Activated gamma-delta T cell treated with Interleukin-2 at 50 U/mL for 16 hours (primary cell): Measurements from ENCODE around the gene IGF1.

Experiments
- DNase-seq: peaks from one replicate; pipeline ENCODE4 v3.0.0-alpha.2; 2020

IGF1 gene

DNA sequence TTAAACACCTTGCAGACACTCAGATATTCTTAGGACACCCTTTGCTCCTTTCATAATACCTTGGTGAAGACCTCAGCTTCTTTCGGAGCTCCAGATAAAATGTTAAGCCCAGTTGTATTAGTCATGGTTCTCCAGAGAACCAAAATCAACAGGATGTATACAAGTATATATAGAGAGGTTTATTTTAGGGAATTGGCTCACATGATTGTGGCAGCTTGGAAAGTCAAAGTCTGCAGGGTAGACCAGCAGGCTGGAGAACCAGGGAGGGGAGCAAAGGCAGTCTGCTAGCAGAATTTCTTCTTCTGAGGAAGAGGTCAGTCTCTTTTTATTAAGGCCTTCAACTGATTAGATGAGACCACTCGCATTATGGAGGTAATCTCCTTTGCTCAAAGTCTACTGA lies 6.9 kb upstream of the IGF1 start:
- no peak for DNase-seq

- DNase-seq = no peak
These were observed 5.8 kb upstream of the IGF1 start for GRCh38 chr12:102486153-102486552.

GRCh38 chr12:102484428-102484958 lies 4.1 kb upstream of the IGF1 start:
- DNase-seq = peak; percentile 44

DNA sequence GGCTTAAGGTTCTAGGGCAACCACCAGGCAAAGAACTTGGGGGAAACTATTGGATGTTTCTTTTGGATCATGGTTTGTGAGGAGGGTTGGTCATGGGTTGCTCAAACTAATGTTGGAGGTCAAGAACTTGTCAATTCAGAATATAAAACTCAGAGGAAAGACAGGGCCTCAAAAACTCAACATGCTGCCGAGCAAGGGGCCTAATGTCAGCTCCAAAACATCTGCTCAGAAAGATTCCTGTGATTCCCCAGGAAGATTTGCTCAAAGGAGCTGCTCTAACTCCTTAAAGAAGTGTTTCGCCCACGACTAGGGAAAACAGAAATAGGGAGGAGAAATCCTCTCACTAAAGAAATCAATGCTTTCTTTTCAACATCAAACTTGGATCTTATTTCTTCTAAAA lies 3.7 kb upstream of the IGF1 start:
- DNase-seq = no peak

DNA sequence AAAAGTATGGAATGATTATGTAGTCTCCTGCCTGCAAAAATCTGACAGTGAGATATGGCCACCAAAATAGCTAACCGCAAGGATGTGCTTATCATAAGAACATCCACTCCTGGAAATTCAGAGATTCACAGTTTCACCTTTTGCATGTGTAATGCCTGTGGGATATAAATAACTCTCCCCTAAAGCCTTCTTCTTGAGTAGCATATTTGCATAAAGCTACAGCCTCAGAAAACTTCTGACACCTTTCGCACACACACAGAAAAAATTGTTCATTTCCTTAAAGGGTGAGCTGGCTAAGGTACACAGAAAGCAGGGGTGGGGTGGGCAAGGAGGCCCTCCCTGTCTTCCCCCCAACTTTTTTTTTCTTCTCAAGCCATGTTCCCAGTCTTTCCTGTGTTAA lies 3.1 kb upstream of the IGF1 start:
- no peak for DNase-seq

DNA sequence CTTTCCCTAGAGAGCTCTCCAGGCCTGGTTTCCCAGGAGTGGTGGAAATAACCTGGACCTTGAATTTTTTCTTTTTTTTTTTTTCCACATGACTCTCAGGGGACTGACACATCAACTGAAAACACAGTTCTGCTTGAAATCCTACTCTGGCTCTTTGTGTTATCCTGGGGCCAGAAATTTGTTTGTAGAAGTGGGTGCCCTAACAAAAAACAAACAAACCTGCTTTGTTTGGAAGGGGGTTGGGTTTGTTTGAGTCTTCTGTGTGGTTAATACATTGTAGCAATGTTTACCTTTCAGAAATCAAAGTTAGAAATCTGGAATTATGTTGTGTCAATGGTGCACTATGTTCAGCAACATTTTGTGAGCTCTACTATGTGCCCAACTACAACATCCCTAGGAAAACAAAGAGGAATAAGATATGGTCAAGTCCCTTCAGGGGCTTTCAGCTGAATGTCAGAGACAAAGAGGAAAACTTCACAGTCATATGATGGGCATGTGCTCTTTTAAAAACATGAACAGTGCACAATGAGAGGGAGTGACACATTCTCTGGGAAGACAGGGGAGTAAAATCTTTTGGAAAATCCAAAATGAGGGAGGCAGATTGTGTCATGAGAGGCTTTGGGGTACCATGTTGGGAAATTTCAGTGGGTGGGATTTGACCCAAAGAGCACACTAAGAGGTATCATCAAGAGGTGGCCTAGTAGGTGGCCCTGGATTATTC lies 1.5 kb upstream of the IGF1 start:
- no peak for DNase-seq

- no peak for DNase-seq
These were observed 424 bp downstream of the IGF1 start for GRCh38 chr12:102479939-102480338.

DNA sequence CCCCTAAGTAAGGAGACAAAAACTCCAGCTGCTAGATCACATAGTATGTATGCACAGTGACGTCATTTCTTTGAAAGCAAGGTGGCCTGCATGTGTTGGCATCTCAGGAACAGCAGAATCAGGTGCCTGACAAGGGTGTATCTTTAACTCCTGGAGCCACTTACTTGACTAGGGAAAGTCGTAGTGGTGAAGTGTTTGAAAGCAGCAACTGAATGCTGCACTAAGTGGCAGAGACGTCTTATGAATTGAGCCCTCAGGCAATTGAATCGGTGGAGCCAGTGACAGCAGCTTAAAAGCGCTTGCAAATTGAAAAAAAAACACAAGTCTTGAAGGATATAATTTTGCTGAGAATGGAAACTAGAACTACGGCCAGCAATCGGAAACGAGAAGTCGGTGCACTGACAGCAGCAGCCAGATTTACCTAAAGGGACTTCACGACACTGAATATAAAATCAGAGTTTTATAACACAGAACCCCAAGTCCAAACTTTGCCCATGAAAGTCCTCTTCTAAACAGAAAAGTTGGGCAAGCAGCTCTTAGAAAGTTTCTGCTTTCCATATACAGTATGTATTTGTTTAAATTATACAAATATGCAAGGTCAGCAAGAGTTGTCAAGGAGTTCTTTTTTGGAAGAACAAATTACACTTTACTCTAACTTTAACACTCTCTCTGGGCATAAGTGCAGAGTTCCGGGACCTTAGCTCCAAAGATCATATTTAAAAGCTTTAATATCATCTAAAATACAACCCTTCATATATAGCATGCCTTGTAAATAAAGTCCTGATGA lies 1.1 kb downstream of the IGF1 start:
- DNase-seq = no peak

DNA sequence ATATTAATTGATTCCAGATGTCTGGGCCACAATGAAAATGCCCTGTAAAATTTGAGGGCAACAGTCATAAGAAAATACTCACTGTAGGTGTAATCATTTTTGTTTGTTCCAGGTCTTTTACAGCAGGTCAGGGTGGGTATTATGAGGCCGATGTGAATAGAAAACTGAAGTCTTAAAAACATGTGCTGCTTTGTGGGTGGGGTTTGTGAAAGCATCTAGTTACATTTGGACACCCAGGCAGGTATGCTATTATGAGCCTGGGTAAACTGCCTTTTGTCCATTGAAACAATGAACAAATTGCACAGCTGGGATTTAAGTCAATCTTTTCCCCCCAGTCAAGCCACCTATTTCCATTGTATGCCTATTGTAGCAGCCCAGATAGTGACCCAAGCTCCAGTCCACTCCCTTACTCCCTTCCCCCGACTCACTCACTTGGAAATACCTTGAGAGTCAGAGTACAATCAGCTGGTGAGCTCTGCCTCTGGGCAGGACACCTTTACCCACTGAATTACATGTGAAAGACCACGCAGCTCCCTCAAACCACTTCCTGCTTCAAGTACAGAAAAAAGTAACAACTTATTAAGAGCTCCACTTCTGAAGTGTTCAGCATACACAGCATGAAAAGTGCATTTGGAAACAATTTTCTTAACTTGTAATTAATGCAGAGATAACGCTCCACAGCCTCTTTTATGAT lies 1.8 kb downstream of the IGF1 start:
- DNase-seq = peak; percentile 23

DNA sequence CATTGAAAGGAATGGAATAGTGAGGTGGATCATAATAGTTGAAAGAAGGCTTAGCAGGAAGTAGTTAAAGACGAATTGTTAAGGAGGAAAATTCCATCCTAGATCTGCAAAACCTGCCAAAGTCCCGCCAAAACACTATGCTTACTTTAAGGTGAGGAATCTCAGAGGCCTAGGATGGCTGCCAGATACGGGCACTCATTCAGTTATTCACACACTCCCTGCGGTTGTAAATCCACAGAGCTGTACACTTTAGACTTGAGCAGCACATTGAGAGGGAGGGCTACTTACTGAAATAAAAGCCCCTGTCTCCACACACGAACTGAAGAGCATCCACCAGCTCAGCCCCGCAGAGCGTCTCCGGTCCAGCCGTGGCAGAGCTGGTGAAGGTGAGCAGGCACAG lies 5.0 kb downstream of the IGF1 start:
- DNase-seq = no peak

GRCh38 chr12:102474438-102475064 lies 5.8 kb downstream of the IGF1 start:
- DNase-seq = no peak

GRCh38 chr12:102472496-102472895 lies 7.9 kb downstream of the IGF1 start:
- DNase-seq = no peak

DNA sequence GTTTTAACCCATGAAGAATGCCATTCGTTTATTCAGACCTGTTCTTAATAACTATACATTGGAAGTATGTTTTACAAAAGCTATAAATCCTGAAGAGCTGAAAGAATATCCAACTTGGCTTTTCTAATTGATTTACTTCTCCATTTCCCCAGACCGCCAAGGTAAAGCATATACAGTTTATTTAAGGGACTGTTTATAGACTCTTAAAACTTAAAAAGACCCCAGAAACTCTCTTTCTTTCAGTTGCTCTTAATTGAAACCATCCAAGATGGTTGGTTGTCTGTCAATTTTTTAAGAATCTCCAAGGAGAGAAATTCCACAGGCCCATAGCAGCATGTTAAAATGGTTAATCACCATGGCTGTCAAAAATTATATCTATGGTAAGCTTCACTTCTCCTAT lies 8.8 kb downstream of the IGF1 start:
- DNase-seq = no peak

GRCh38 chr12:102470945-102471344 lies 9.4 kb downstream of the IGF1 start:
- DNase-seq = no peak

GRCh38 chr12:102468261-102468915 lies 12.0 kb downstream of the IGF1 start:
- DNase-seq = no peak

GRCh38 chr12:102465762-102466560 lies 14.4 kb downstream of the IGF1 start:
- no peak for DNase-seq

DNA sequence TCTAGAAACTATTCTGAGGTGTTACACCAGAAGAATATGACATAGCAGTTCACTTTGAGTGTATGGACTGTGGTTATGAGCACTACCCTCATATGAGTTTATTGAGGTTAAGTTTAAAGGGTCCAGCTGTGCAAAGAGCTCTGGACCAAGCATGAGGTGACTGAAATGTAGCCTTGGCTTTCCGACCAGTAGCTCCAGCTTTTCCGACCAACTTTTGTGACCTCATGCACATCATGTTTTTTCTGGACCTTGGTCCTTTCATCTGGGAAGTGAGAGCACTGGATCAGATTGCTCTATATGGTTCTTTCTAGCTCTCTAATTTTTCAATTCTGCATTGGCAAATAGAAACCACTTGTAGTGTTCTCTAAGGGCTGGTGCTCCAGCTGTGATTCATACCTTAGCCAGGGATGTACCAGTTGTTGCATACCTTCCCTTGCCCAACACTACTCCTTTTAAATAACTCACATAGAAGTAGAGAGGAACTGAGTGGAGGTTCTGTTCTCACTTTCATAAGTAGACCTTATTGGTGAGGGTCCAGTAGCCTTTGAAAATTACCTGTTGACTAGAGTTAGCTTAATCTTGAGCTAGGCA lies 16.6 kb downstream of the IGF1 start:
- DNase-seq = no peak

GRCh38 chr12:102462795-102463465 lies 17.4 kb downstream of the IGF1 start:
- DNase-seq = no peak

DNA sequence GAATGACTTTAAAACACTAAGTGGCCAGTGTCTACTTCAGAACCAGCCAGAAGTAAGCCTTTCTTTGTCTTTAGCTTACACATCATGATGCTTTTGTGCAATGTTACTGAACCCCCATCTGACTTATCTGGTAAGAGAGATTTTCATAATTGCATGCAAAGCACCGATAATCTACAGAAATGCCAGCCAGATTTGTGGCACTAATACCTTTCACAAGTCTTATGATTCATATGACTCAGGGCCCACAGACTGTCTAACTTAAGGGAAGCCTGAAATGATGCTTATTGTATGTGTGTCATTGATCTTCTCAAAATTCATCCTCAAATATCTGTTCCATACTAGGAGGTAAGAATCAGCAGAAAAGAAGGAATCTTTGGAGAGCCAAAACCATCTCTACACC lies 18.0 kb downstream of the IGF1 start:
- DNase-seq = no peak

GRCh38 chr12:102461501-102461900 lies 18.9 kb downstream of the IGF1 start:
- DNase-seq = no peak

- DNase-seq = no peak
These were observed 21.0 kb downstream of the IGF1 start for GRCh38 chr12:102459314-102459713.
